Measurements from ENCODE around the gene MYO1H.
A peak's percentile ranks its signal among the peaks of the same experiment; 100 is the strongest.
"Not testable (repeated sequence)": the region's sequence is repeated elsewhere in the genome, so short reads cannot be mapped to it uniquely, and the experiment has no call there.

The MYO1H gene

DNA sequence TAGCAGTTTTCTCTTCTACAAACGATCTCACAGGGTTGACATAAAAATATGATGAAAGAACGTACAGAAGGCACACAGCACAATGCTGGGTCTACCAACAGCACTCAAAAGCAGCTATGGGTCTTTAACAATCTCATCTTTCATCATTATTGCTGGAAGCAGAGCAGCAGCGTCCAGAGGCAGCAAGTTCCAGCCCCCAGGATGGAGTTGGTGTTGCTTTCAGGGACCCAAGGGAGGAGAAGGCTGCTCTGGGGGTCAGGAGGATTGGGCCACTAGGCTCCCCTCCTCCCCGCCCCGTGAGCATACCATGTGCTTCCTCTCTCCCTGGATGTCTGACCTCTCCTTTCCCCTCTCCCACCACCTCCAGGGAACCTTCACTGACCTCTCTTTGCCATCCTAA lies 116.1 kb downstream of the MYO1H start:
- H3K4me3 ChIP-seq (ENCODE audit: low read depth, low read length), result no peak overlapping the region
- TF ChIP-seq CTCF (conservative IDR thresholded peaks at IDR 0.05; ENCODE audit: low read depth, low read length), result no peak
- no peak for DNase-seq (ENCODE audit: low read depth)

GRCh38 chr12:109464642-109465351 lies 117.1 kb downstream of the MYO1H start:
- DNase-seq (ENCODE audit: low read depth), result no peak
- TF ChIP-seq CTCF (conservative IDR thresholded peaks at IDR 0.05; ENCODE audit: low read depth, low read length), result no peak
- no peak overlapping the region for H3K4me3 ChIP-seq (ENCODE audit: low read depth, low read length)

- H3K4me3 ChIP-seq (ENCODE audit: low read depth, low read length), result no peak overlapping the region
- no peak for DNase-seq (ENCODE audit: low read depth)
- TF ChIP-seq CTCF (conservative IDR thresholded peaks at IDR 0.05; ENCODE audit: low read depth, low read length), result no peak
Measured at GRCh38 chr12:109466305-109466704, 118.6 kb downstream of the MYO1H start.

DNA sequence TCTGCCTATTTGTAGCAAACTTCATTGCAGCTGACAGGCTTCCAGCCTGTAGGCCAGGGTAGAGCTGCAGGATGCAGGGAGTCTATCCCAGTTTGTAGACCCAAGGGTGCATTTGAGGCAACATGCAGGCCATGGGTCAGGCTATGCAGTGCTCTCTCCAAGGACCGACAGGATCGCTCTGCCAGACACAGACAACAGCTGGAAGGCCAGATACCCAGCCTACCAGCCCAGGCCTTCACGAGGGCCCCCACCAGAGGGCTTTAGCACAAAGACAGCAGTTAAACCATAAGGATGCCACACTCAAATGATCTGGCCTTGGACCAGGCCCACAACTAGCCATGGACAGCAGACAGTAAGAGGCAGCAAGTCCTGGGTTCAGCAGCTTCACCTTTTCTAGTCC lies 119.1 kb downstream of the MYO1H start:
- no peak for DNase-seq (ENCODE audit: low read depth)
- TF ChIP-seq CTCF (conservative IDR thresholded peaks at IDR 0.05; ENCODE audit: low read depth, low read length), result no peak
- no peak overlapping the region for H3K4me3 ChIP-seq (ENCODE audit: low read depth, low read length)

GRCh38 chr12:109467978-109468676 lies 120.4 kb downstream of the MYO1H start:
- TF ChIP-seq CTCF (conservative IDR thresholded peaks at IDR 0.05; ENCODE audit: low read depth, low read length), result no peak

DNA sequence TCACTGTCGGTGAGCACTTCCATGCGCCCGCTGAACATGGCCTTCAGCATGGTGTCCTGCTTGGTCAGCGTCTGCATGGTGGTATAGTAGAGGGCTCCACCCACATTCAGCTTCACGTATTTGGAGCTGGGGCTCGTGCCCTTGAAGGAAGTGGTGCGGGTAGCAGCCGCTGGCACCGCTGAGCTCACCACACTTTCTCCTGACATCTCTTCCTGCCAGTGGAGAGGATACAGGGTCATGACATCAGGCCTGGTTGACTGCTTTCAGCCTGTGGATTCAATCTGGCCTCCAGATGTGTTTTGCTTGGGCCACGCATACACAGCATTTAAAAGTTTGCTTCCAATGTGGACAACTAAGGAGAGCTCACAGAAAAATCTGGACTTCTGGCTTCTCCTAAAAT lies 121.8 kb downstream of the MYO1H start:
- no peak overlapping the region for H3K4me3 ChIP-seq (ENCODE audit: low read depth, low read length)
- DNase-seq (ENCODE audit: low read depth), result peak; percentile 56
- TF ChIP-seq CTCF (conservative IDR thresholded peaks at IDR 0.05; ENCODE audit: low read depth, low read length), result no peak

More at GRCh38 chr12:109467978-109468676, 120.4 kb downstream of the MYO1H start:
- no peak overlapping the region for H3K4me3 ChIP-seq (ENCODE audit: low read depth, low read length)
- DNase-seq (ENCODE audit: low read depth), result no peak

GRCh38 chr12:109473006-109473405 lies 125.3 kb downstream of the MYO1H start:
- TF ChIP-seq CTCF (conservative IDR thresholded peaks at IDR 0.05; ENCODE audit: low read depth, low read length), result no peak
- H3K4me3 ChIP-seq (ENCODE audit: low read depth, low read length), result no peak overlapping the region
- no peak for DNase-seq (ENCODE audit: low read depth)

GRCh38 chr12:109473526-109474270 lies 126.0 kb downstream of the MYO1H start:
- not testable (repeated sequence) for DNase-seq (ENCODE audit: low read depth); H3K4me3 ChIP-seq (ENCODE audit: low read depth, low read length)
